Lower leg skin (tissue), 3 donors: ENCODE data around the gene ST6GAL1.

Source experiments
- CTCF ChIP-seq, 3 donors: fragments of 450-650 bp; IDR thresholded peaks; one replicate each; pipeline ENCODE4 v1.5.1; 2016; ENCODE audit warnings: antibody characterized with exemption in 3 of 3, mild to moderate bottlenecking in 3 of 3, moderate library complexity in 2 of 3
- POLR2A ChIP-seq, 2 donors: fragments of 450-650 bp; IDR thresholded peaks; one replicate each; pipeline ENCODE4 v1.6.1; 2016 to 2017; ENCODE audit warnings: antibody characterized with exemption in 2 of 2, mild to moderate bottlenecking in 1 of 2, moderate library complexity in 1 of 2

- no peak for TF ChIP-seq CTCF (IDR thresholded peaks at IDR 0.05)
- no peak for TF ChIP-seq POLR2A (IDR thresholded peaks at IDR 0.05)
These were observed 19.1 kb downstream of the ST6GAL1 start for GRCh38 chr3:186949281-186949982.
